Prostate gland (tissue), 2 donors: Measurements from ENCODE around the gene CPED1.
"Not testable (repeated sequence)": the region's sequence is repeated elsewhere in the genome, so short reads cannot be mapped to it uniquely, and the experiment has no call there.

Source experiments
- POLR2AphosphoS5 ChIP-seq: sonication (generic); formaldehyde crosslinking; IDR thresholded peaks from one replicate; pipeline ENCODE4 v1.6.1; 2017; ENCODE audit warnings: antibody characterized with exemption
- TF ChIP-seq, protein P1 (sequence below), 4 experiments: fragments of 200-600 bp in 2 of 4; fragments of 450-650 bp in 2 of 4; sonication (generic) in 2 of 4; IDR thresholded peaks; 1 replicate in 3 of 4; 2 replicates in 1 of 4; pipeline ENCODE4 v1.5.1; 2016 to 2019; ENCODE audit warnings: antibody characterized with exemption in 4 of 4, mild to moderate bottlenecking in 2 of 4, moderate library complexity in 2 of 4

DNA sequence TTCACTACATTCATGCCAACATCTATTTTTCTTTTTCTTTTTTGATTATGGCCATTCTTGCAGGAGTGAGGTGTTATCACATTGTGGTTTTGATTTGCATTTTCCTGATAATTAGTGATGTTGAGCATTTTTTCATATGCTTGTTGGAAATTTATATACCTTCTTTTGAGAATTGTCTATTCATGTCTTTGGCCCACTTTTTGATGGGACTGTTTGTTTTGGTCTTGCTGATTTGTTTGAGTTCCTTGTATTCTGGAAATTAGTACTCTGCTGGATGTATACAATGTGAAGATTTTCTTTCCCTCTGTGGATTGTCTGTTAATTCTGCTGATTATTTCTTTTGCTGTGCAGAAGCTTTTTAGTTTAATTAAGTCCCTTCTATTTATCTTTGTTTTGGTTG, 48.3 kb downstream of the CPED1 start:
- TF ChIP-seq, protein P1, sequence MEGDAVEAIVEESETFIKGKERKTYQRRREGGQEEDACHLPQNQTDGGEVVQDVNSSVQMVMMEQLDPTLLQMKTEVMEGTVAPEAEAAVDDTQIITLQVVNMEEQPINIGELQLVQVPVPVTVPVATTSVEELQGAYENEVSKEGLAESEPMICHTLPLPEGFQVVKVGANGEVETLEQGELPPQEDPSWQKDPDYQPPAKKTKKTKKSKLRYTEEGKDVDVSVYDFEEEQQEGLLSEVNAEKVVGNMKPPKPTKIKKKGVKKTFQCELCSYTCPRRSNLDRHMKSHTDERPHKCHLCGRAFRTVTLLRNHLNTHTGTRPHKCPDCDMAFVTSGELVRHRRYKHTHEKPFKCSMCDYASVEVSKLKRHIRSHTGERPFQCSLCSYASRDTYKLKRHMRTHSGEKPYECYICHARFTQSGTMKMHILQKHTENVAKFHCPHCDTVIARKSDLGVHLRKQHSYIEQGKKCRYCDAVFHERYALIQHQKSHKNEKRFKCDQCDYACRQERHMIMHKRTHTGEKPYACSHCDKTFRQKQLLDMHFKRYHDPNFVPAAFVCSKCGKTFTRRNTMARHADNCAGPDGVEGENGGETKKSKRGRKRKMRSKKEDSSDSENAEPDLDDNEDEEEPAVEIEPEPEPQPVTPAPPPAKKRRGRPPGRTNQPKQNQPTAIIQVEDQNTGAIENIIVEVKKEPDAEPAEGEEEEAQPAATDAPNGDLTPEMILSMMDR (IDR thresholded peaks at IDR 0.05), result not testable (repeated sequence)
- not testable (repeated sequence) for TF ChIP-seq POLR2AphosphoS5
